ENCODE results near the gene ZBTB7A. TPM values are rescaled to one million over a fixed set of nuclear protein-coding genes. Genes with fewer than 3 reads are reported as not detected.

Gene ZBTB7A
- total RNA-seq, 1 donor from 2014 or later = 39.9 TPM

DNA sequence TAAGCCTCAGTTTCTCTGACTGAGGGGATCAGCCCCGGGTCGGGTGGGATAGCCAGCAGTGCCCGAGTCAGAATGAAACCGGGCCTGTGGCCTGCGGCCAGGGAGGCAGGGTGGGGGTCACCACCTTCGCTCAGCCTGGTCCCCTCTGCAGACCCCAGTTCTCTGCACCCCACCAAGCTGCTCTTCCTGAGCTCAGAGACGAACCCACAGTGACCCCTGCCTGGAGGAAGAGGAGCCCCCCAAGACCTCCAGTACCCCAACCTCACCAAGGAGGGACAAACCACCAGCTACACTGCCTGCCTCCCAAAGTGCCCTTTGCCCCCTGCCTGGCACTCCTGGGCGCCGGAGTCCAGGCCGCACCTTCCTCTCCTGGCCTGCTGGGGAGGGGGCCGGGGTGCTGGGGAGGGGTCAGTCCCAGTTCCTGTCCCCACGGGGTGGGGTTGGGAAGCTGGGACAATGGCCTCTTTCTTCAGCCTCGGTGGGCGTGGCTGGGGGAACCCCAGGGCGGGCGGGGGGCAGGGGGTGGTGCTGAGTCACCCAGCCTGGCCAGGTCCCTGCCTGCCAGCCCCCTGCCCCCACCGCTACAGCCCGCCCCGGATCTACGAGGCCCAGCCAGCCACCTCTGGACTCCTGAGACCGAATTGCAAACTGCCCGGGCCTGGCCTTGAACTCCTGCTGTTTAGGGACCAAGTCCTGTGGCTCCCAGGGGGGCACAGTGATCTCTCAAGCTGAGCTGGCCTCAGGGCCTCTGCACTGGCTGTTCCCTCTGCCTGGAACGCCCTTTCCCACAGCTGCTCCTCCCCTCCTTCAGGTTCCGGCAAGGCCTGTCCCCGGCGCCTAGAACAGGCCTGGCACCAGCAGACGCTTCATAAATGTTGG, 14.3 kb downstream of the ZBTB7A start:
- TF ChIP-seq, protein P1, sequence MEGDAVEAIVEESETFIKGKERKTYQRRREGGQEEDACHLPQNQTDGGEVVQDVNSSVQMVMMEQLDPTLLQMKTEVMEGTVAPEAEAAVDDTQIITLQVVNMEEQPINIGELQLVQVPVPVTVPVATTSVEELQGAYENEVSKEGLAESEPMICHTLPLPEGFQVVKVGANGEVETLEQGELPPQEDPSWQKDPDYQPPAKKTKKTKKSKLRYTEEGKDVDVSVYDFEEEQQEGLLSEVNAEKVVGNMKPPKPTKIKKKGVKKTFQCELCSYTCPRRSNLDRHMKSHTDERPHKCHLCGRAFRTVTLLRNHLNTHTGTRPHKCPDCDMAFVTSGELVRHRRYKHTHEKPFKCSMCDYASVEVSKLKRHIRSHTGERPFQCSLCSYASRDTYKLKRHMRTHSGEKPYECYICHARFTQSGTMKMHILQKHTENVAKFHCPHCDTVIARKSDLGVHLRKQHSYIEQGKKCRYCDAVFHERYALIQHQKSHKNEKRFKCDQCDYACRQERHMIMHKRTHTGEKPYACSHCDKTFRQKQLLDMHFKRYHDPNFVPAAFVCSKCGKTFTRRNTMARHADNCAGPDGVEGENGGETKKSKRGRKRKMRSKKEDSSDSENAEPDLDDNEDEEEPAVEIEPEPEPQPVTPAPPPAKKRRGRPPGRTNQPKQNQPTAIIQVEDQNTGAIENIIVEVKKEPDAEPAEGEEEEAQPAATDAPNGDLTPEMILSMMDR (IDR thresholded peaks at IDR 0.05; ENCODE audit: insufficient read depth, low read length, poor library complexity, severe bottlenecking) = no peak
- no peak for DNase-seq (ENCODE audit: low read depth)
- H3K36me3 ChIP-seq (ENCODE audit: control insufficient read depth, insufficient read depth, low read length) = peaks cover 4% of the 10 kb centered on the region
- no peaks in the 10 kb centered on the region for H3K27me3 ChIP-seq (ENCODE audit: control insufficient read depth, insufficient read depth, low read length)
- H3K4me3 ChIP-seq (ENCODE audit: low read depth, low read length) = no peak overlapping the region

- TF ChIP-seq, protein P1 (IDR thresholded peaks at IDR 0.05; ENCODE audit: insufficient read depth, low read length, poor library complexity, severe bottlenecking) = no peak
- H3K27me3 ChIP-seq (ENCODE audit: control insufficient read depth, insufficient read depth, low read length) = no peaks in the 10 kb centered on the region
- DNase-seq (ENCODE audit: low read depth) = no peak
- H3K4me3 ChIP-seq (ENCODE audit: low read depth, low read length) = no peak overlapping the region
- peaks cover 4% of the 10 kb centered on the region for H3K36me3 ChIP-seq (ENCODE audit: control insufficient read depth, insufficient read depth, low read length)
These were observed 15.3 kb downstream of the ZBTB7A start for GRCh38 chr19:4051175-4052101.

DNA sequence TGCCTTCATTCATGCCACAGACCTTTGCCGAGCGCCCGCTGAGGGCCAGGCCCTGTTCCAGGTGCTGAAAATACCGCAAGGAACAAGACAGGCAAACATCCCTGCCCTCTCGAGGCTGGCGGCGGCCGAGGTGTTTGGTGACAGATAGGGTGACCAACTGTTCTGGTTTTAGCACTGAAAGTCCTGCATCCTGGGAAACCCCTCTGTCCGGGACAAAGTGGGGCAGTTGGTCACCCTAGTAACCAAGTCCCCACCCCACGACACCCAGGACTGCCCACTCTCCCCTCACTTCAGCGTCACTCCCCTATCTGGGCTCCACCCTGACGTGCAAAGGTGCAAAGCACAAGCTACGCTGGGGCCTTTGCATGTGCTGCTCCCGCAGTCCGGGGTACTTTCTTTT, 17.3 kb downstream of the ZBTB7A start:
- no peak overlapping the region for H3K4me3 ChIP-seq (ENCODE audit: low read depth, low read length)
- TF ChIP-seq, protein P1 (IDR thresholded peaks at IDR 0.05; ENCODE audit: insufficient read depth, low read length, poor library complexity, severe bottlenecking) = no peak
- no peaks in the 10 kb centered on the region for H3K27me3 ChIP-seq (ENCODE audit: control insufficient read depth, insufficient read depth, low read length)

GRCh38 chr19:4046946-4047683, 19.6 kb downstream of the ZBTB7A start:
- TF ChIP-seq, protein P1 (IDR thresholded peaks at IDR 0.05; ENCODE audit: insufficient read depth, low read length, poor library complexity, severe bottlenecking) = no peak
- Histone ChIP-seq H3K4me3 (ENCODE audit: low read depth, low read length) (no peak overlapping the region), H3K36me3 (ENCODE audit: control insufficient read depth, insufficient read depth, low read length) (peaks cover 1% of the 10 kb centered on the region), H3K27me3 (ENCODE audit: control insufficient read depth, insufficient read depth, low read length) (no peaks in the 10 kb centered on the region)
- DNase-seq (ENCODE audit: low read depth) = no peak

More for the DNA sequence above, 17.3 kb downstream of the ZBTB7A start:
- no peak for DNase-seq (ENCODE audit: low read depth)
- peaks cover 4% of the 10 kb centered on the region for H3K36me3 ChIP-seq (ENCODE audit: control insufficient read depth, insufficient read depth, low read length)

DNA sequence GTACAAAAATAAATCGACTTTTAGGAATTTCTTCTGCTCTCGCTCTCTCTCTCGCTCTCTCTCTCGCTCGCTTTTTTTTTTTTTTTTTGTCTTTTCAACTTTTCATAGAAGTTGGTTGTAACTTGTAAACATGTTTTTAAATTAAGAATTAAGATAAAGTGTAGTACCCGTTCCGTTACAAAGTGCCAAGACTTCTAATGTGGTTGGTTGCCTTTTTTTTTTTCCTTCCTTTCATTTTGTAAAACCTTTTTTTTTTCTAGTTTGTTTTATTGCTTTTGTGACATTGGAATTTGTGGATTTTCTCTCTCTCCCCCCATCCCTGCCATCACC, 20.4 kb downstream of the ZBTB7A start:
- H3K36me3 ChIP-seq (ENCODE audit: control insufficient read depth, insufficient read depth, low read length) = peaks cover 1% of the 10 kb centered on the region
- no peak for DNase-seq (ENCODE audit: low read depth)
- TF ChIP-seq, protein P1 (IDR thresholded peaks at IDR 0.05; ENCODE audit: insufficient read depth, low read length, poor library complexity, severe bottlenecking) = no peak

More for the DNA sequence above, 20.4 kb downstream of the ZBTB7A start:
- Histone ChIP-seq H3K4me3 (ENCODE audit: low read depth, low read length) (no peak overlapping the region), H3K27me3 (ENCODE audit: control insufficient read depth, insufficient read depth, low read length) (no peaks in the 10 kb centered on the region)

All from kidney epithelial cell (primary cell).